HepG2 (cell line): ENCODE results near the gene ITGB8. TPM values are rescaled to one million over a fixed set of nuclear protein-coding genes. Genes with fewer than 3 reads are reported as not detected.

Experiments used
- ATAC-seq: fragments of 200-7000 bp; cut with Tn5 transposase; 3 replicates; pipeline ENCODE4 v1.9.1; 2020; ENCODE audit warnings: mild to moderate bottlenecking, moderate library complexity
- Bru-seq: library from RNA; stranded (reverse); fragments of 400-500 nt; gene quantifications from one replicate; lab custom pipeline; 2021; lab: Mats Ljungman, UMichigan
- BruChase-seq, 2 experiments: library from RNA; stranded (reverse); fragments of 400-500 nt; gene quantifications; one replicate each; lab custom pipeline; 2021; lab: Mats Ljungman, UMichigan
- BruUV-seq: library from RNA; stranded (reverse); fragments of 400-500 nt; replicated peaks from 2 replicates; lab custom pipeline; 2021; lab: Mats Ljungman, UMichigan
- CTCF ChIA-PET: fragments of 300-600 bp; formaldehyde crosslinking; extraction: SDS; loops from one replicate; lab custom pipeline; 2021; ENCODE audit warnings: low total read pairs, inconsistent platforms, low intra/inter-chr PET ratio; lab: Yijun Ruan, JAX
- POLR2A ChIA-PET: fragments of 350-600 bp; sonication (Branson Sonifier 250); formaldehyde crosslinking; loops from one replicate; lab custom pipeline; 2020; ENCODE audit warnings: antibody characterized with exemption, inconsistent platforms; lab: Yijun Ruan, JAX
- DNase-seq: peaks from one replicate; pipeline ENCODE4 v3.0.0-alpha.2; 2015; ENCODE audit warnings: low spot score
- FAIRE-seq: peaks from 3 replicates; lab custom pipeline; 2011; peaks lifted over from hg19 to GRCh38; lab: Jason Lieb, UNC
- H2AFZ ChIP-seq: one replicate; pipeline ENCODE4 v1.6.1; 2011; ENCODE audit warnings: low read length, inconsistent platforms
- H3K27ac ChIP-seq: fragments of 300-600 bp; 3 replicates; pipeline ENCODE4 v1.8.0; 2011; ENCODE audit warnings: mixed run types, mild to moderate bottlenecking, mixed read lengths, low read length, inconsistent platforms; ENCODE audit not compliant: insufficient read depth; ENCODE audit errors: extremely low read length
- H3K27me3 ChIP-seq, 2 experiments: fragments of 200-600 bp in 1 of 2; 2 replicates in 1 of 2; 3 replicates in 1 of 2; pipeline versions ENCODE4 v1.6.0 to v1.8.0; 2011; ENCODE audit warnings: low read length in 2 of 2, mild to moderate bottlenecking in 2 of 2, moderate library complexity in 2 of 2, inconsistent platforms in 1 of 2; ENCODE audit not compliant: insufficient read depth in 2 of 2, control insufficient read depth in 1 of 2
- H3K36me3 ChIP-seq, 2 experiments: fragments of 200-600 bp in 1 of 2; replicated peaks in 1 of 2; 2 replicates in 1 of 2; 3 replicates in 1 of 2; pipeline versions ENCODE4 v1.5.1 to v1.8.0; 2011; ENCODE audit warnings: low read length in 2 of 2, inconsistent platforms in 1 of 2; ENCODE audit not compliant: insufficient read depth in 2 of 2, control insufficient read depth in 1 of 2
- H3K4me1 ChIP-seq: 2 replicates; pipeline ENCODE4 v1.5.1; 2012; ENCODE audit warnings: low read length, inconsistent platforms; ENCODE audit not compliant: insufficient read depth
- H3K4me2 ChIP-seq: 2 replicates; pipeline ENCODE4 v1.6.0; 2011; ENCODE audit warnings: low read depth, low read length, inconsistent platforms
- H3K4me3 ChIP-seq, 3 experiments: fragments of 200-600 bp in 1 of 3; sonication (generic), shearing (Covaris generic) in 1 of 3; replicated peaks in 1 of 3; 2 replicates each; pipeline ENCODE4 v1.5.1; 2011 to 2016; ENCODE audit warnings: low read length in 3 of 3, inconsistent platforms in 2 of 3, low read depth in 2 of 3, mild to moderate bottlenecking in 2 of 3, control low read depth in 1 of 3, mixed read lengths in 1 of 3; ENCODE audit not compliant: insufficient read depth in 1 of 3
- H3K79me2 ChIP-seq: one replicate; pipeline ENCODE4 v1.6.1; 2011; ENCODE audit warnings: low read length, inconsistent platforms; ENCODE audit not compliant: insufficient read depth
- H3K9ac ChIP-seq: 2 replicates; pipeline ENCODE4 v1.6.0; 2011; ENCODE audit warnings: mild to moderate bottlenecking, low read depth, low read length, inconsistent platforms; ENCODE audit not compliant: insufficient read depth
- H3K9me3 ChIP-seq: 2 replicates; pipeline ENCODE4 v1.5.1; 2012; ENCODE audit warnings: mild to moderate bottlenecking, low read length
- H4K20me1 ChIP-seq: 2 replicates; pipeline ENCODE4 v1.6.0; 2011; ENCODE audit warnings: inconsistent platforms, mild to moderate bottlenecking, low read length, moderate library complexity; ENCODE audit not compliant: insufficient read depth
- EEA1 ChIP-seq: sonication (generic); formaldehyde crosslinking; IDR thresholded peaks from 2 replicates; pipeline ENCODE4 v1.5.1; 2020; ENCODE audit warnings: mild to moderate bottlenecking, missing genetic modification reagents, borderline replicate concordance
- HOXA9 ChIP-seq: sonication (generic); formaldehyde crosslinking; IDR thresholded peaks from 2 replicates; pipeline ENCODE4 v1.8.1; 2022; ENCODE audit warnings: missing genetic modification reagents, mild to moderate bottlenecking, moderate library complexity, borderline replicate concordance
- KLF11 ChIP-seq: IDR thresholded peaks from 2 replicates; pipeline ENCODE4 v1.6.1; 2016; ENCODE audit warnings: missing compliant biosample characterization
- PAWR ChIP-seq: sonication (generic); formaldehyde crosslinking; IDR thresholded peaks from 2 replicates; pipeline ENCODE4 v1.4.0; 2020; ENCODE audit warnings: missing genetic modification reagents, mild to moderate bottlenecking, borderline replicate concordance
- POLR2AphosphoS2 ChIP-seq: IDR thresholded peaks from 2 replicates; pipeline ENCODE4 v1.6.1; 2011; ENCODE audit warnings: low read depth, low read length, improper control_type of control experiment
- SALL1 ChIP-seq: sonication (generic); formaldehyde crosslinking; IDR thresholded peaks from 2 replicates; pipeline ENCODE4 v1.8.0; 2022; ENCODE audit warnings: mild to moderate bottlenecking, missing genetic modification reagents
- STAG1 ChIP-seq: sonication (generic); formaldehyde crosslinking; IDR thresholded peaks from 2 replicates; pipeline ENCODE4 v1.4.0; 2020; ENCODE audit warnings: missing genetic modification reagents
- ZBTB1 ChIP-seq: sonication (generic); formaldehyde crosslinking; IDR thresholded peaks from 2 replicates; pipeline ENCODE4 v1.4.0; 2020; ENCODE audit warnings: missing genetic modification reagents, borderline replicate concordance
- ZNF274 ChIP-seq: sonication (generic); formaldehyde crosslinking; IDR thresholded peaks from 2 replicates; pipeline ENCODE4 v1.5.1; 2020; ENCODE audit warnings: mild to moderate bottlenecking, missing genetic modification reagents
- ZNF562 ChIP-seq: sonication (generic); formaldehyde crosslinking; IDR thresholded peaks from 2 replicates; pipeline ENCODE4 v1.8.0; 2022; ENCODE audit warnings: missing genetic modification reagents, borderline replicate concordance
- ZNF687 ChIP-seq: sonication (generic); formaldehyde crosslinking; IDR thresholded peaks from 2 replicates; pipeline ENCODE4 v1.5.1; 2020; ENCODE audit warnings: mild to moderate bottlenecking, missing genetic modification reagents, moderate library complexity
- WGBS: methylation state at CpG from one replicate; pipeline ENCODE4 v1.1.6; 2017; ENCODE audit warnings: low lambda C conversion rate; 5-methylcytosine and 5-hydroxymethylcytosine counted together
- in situ Hi-C: cut with HindIII; loops from 2 replicates; pipeline ENCODE4 v1.10.0; 2017; ENCODE audit warnings: low pct_unique_long_range_greater_than_20kb; ENCODE audit not compliant: extremely low pct_ligation_motif_present
- intact Hi-C: fragments of 100-400 bp; cut with micrococcal nuclease; formaldehyde crosslinking; loops from one replicate; pipeline ENCODE4 v1.10.0; 2022; ENCODE audit not compliant: unreplicated experiment
- long read RNA-seq, 2 experiments: library from RNA in 1 of 2; library from polyadenylated mRNA in 1 of 2; stranded (forward) in 1 of 2; unstranded in 1 of 2; transcript quantifications; one replicate each; pipeline ENCODE4 v2.0.0, GENCODE V29; 2019 to 2022
- polyA minus RNA-seq, 3 experiments: library from RNA; depleted of rRNA, polyadenylated mRNA; stranded (reverse); fragments of >200 nt; gene quantifications; 2 replicates each; pipeline ENCODE4 v1.2.3, GENCODE V29; 2011; ENCODE audit warnings: low replicate concordance in 1 of 3
- polyA plus RNA-seq, 8 experiments: library from polyadenylated mRNA; depleted of rRNA in 3 of 8; stranded (reverse) in 7 of 8; unstranded in 1 of 8; fragments of >200 nt; fragmentation: Illumina TruSeq in 4 of 8; extraction: Trizol in 4 of 8; gene quantifications; 2 replicates each; pipeline versions ENCODE4 v1.2.1 to v1.2.3, GENCODE V29; 2011 to 2016; ENCODE audit warnings: low read depth in 4 of 8, missing spikeins in 1 of 8, mixed read lengths in 1 of 8; ENCODE audit not compliant: insufficient read depth in 1 of 8
- total RNA-seq, 5 experiments: library from RNA; depleted of rRNA; stranded (reverse); fragments of >200 nt; fragmentation: Illumina TruSeq; extraction: Trizol; gene quantifications; 2 replicates each; pipeline ENCODE4 v1.2.3, GENCODE V29; 2016; ENCODE audit warnings: low read depth in 1 of 5
- TF ChIP-seq, protein P1 (sequence below): sonication (generic); formaldehyde crosslinking; IDR thresholded peaks from 2 replicates; pipeline ENCODE4 v1.9.0; 2022; ENCODE audit warnings: missing genetic modification reagents, mild to moderate bottlenecking, borderline replicate concordance

Gene ITGB8
- 0.06 TPM in 1 of 2 replicates, not detected in the other for total RNA-seq (2016; rRNA removed; fragmentation: Illumina TruSeq; extraction: Trizol)
- total RNA-seq (2016; cell fraction: cytosol; rRNA removed; fragmentation: Illumina TruSeq; extraction: Trizol; ENCODE audit: low read depth): not detected in 2 replicates
- total RNA-seq (2016; cell fraction: insoluble cytoplasmic fraction; rRNA removed; fragmentation: Illumina TruSeq; extraction: Trizol): 0.02 TPM in 1 of 2 replicates, not detected in the other
- total RNA-seq (2016; cell fraction: membrane; rRNA removed; fragmentation: Illumina TruSeq; extraction: Trizol): 0.03 TPM in 1 of 2 replicates, not detected in the other
- total RNA-seq (2016; cell fraction: nucleus; rRNA removed; fragmentation: Illumina TruSeq; extraction: Trizol): 0.09 and 0.16 TPM in 2 replicates
- polyA plus RNA-seq (2011; rRNA removed): 0.01 and 0.04 TPM in 2 replicates
- polyA plus RNA-seq (2011; cell fraction: cytosol; rRNA removed): under 0.01 and 0.01 TPM in 2 replicates
- polyA plus RNA-seq (2011; cell fraction: nucleus; rRNA removed): 0.05 and 0.14 TPM in 2 replicates
- not detected in 2 replicates for polyA plus RNA-seq (2012)
- polyA plus RNA-seq (2016; cell fraction: cytosol; fragmentation: Illumina TruSeq; extraction: Trizol; ENCODE audit: low read depth): not detected in 2 replicates
- polyA plus RNA-seq (2016; cell fraction: insoluble cytoplasmic fraction; fragmentation: Illumina TruSeq; extraction: Trizol; ENCODE audit: low read depth): not detected in 2 replicates
- not detected in 2 replicates for polyA plus RNA-seq (2016; cell fraction: membrane; fragmentation: Illumina TruSeq; extraction: Trizol; ENCODE audit: low read depth)
- polyA plus RNA-seq (2016; cell fraction: nucleus; fragmentation: Illumina TruSeq; extraction: Trizol; ENCODE audit: insufficient read depth, low read depth): 0.08 TPM in 1 of 2 replicates, not detected in the other
- 0.06 and 28.4 TPM in 2 replicates for polyA minus RNA-seq (2011; rRNA and poly(A)+ RNA removed; ENCODE audit: low replicate concordance)
- polyA minus RNA-seq (2011; cell fraction: cytosol; rRNA and poly(A)+ RNA removed): not detected in 2 replicates
- polyA minus RNA-seq (2011; cell fraction: nucleus; rRNA and poly(A)+ RNA removed): 0.12 and 0.13 TPM in 2 replicates
- Bru-seq, nascent RNA: percentile 22 among the genes with signal in this experiment
- percentile 16 among the genes with signal in this experiment for BruChase-seq, experiment 1, labeled RNA remaining after a 6-hour chase
- BruChase-seq, experiment 2, labeled RNA remaining after a 2-hour chase: percentile 17 among the genes with signal in this experiment
- long read RNA-seq, experiment 1: 0 reads
- long read RNA-seq, experiment 2: 0 reads

GRCh38 chr7:20330239-20330927, at the start of gene ITGB8:
ITGB8 (plus strand) TSS chr7:20330900; CDS start chr7:20331807, 907 bp downstream.
- no TSS peak for BruUV-seq
- Histone ChIP-seq H3K4me1 (peaks cover 29% of the 10 kb centered on the region), H3K27me3 (peaks cover 2 to 30% of the 10 kb centered on the region in 2 experiments; a peak in 4 of 5 replicates), H3K9me3 (no peaks in the 10 kb centered on the region), H3K9ac (no peak within 1 kb of the TSS), H3K27ac (no peak within 1 kb of the TSS), H3K36me3 (no peaks in the 10 kb centered on the region), H3K79me2 (no peaks in the 10 kb centered on the region), H3K4me2 (peak within 1 kb of the TSS; percentile 97), H3K4me3 (peak within 1 kb of the TSS; percentile 53 to 73 (median 56)), H4K20me1 (no peaks in the 10 kb centered on the region), H2AFZ (peak within 1 kb of the TSS; percentile 17)
- CTCF ChIA-PET: no interaction called here
- POLR2A ChIA-PET: interaction anchor here (1.6 kb wide), 1 partner anchor 111 kb away, joined by 6 read pairs; no protein-coding TSS in a partner anchor
- DNase-seq (peak; percentile 36), FAIRE-seq (no peak), ATAC-seq (peak; percentile 91)
- intact Hi-C loops: loop anchor here (5.0 kb wide), 1 partner anchor 113 kb away; the partner anchor contains the start of gene MACC1
- in situ Hi-C loops: no loop called here
- WGBS: 1% methylated on average over 22 of the region's 50 CpGs
- peak; percentile 73 for TF ChIP-seq ZNF687 (CRISPR knock-in tag)
- TF ChIP-seq PAWR (CRISPR knock-in tag): no peak
- TF ChIP-seq SALL1 (CRISPR knock-in tag): 0 out of 2 replicates have a peak, but pooled peaks have one; percentile 6
- no peak for TF ChIP-seq POLR2AphosphoS2
- no peak for TF ChIP-seq ZBTB1 (CRISPR knock-in tag)
- no peak for TF ChIP-seq EEA1 (CRISPR knock-in tag)
- no peak for TF ChIP-seq ZNF562 (CRISPR knock-in tag)
- no peak for TF ChIP-seq KLF11
- TF ChIP-seq, protein P1, sequence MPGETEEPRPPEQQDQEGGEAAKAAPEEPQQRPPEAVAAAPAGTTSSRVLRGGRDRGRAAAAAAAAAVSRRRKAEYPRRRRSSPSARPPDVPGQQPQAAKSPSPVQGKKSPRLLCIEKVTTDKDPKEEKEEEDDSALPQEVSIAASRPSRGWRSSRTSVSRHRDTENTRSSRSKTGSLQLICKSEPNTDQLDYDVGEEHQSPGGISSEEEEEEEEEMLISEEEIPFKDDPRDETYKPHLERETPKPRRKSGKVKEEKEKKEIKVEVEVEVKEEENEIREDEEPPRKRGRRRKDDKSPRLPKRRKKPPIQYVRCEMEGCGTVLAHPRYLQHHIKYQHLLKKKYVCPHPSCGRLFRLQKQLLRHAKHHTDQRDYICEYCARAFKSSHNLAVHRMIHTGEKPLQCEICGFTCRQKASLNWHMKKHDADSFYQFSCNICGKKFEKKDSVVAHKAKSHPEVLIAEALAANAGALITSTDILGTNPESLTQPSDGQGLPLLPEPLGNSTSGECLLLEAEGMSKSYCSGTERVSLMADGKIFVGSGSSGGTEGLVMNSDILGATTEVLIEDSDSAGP: no peak
- no peak for TF ChIP-seq STAG1
- no peak for TF ChIP-seq HOXA9
- TF ChIP-seq ZNF274 (CRISPR knock-in tag): no peak
